ENCODE results near the gene SUCLG1.

Gene SUCLG1

GRCh38 chr2:84459944-84460429 lies 907 bp upstream of the SUCLG1 start:
- no peaks in the 10 kb centered on the region for H3K27me3 Mint-ChIP-seq (ENCODE audit: low read depth, poor library complexity)
- TF ChIP-seq, protein P1, sequence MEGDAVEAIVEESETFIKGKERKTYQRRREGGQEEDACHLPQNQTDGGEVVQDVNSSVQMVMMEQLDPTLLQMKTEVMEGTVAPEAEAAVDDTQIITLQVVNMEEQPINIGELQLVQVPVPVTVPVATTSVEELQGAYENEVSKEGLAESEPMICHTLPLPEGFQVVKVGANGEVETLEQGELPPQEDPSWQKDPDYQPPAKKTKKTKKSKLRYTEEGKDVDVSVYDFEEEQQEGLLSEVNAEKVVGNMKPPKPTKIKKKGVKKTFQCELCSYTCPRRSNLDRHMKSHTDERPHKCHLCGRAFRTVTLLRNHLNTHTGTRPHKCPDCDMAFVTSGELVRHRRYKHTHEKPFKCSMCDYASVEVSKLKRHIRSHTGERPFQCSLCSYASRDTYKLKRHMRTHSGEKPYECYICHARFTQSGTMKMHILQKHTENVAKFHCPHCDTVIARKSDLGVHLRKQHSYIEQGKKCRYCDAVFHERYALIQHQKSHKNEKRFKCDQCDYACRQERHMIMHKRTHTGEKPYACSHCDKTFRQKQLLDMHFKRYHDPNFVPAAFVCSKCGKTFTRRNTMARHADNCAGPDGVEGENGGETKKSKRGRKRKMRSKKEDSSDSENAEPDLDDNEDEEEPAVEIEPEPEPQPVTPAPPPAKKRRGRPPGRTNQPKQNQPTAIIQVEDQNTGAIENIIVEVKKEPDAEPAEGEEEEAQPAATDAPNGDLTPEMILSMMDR (IDR thresholded peaks at IDR 0.05) = no peak
- peaks cover 40% of the 10 kb centered on the region for H3K4me1 Mint-ChIP-seq
- H3K9me3 Mint-ChIP-seq = peaks cover 3% of the 10 kb centered on the region
- H3K4me3 Mint-ChIP-seq = peak overlapping the region; percentile 93
- H3K27ac Mint-ChIP-seq = no peak overlapping the region
- no peak for DNase-seq
- H3K36me3 Mint-ChIP-seq (ENCODE audit: low read depth) = no peaks in the 10 kb centered on the region

DNA sequence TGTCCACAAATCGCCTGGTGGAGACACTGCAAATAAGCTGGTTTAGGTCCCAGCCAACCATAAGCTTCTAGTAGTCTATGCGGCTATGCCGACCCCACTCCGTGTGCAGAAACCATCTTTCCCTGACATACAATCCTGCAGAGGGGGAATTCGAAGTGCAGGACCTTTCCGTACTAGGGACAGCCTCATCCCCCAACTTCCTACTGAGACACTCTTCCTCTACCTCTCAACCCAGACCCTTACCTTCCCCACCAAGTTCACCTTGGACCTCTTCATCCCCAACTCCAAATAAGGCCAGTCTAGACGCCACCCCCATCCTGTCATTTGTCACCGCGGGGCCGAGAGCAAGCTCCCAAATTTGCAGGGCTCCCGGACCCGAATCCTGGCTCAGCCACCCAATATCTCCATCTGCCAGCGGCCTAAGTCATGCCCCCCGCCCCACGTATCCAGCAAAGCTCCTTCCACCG lies 496 bp downstream of the SUCLG1 start:
- no peak for DNase-seq
- Mint-ChIP-seq H3K27me3 (ENCODE audit: low read depth, poor library complexity) (no peaks in the 10 kb centered on the region), H3K27ac (peak overlapping the region; percentile 79), H3K4me1 (peaks cover 40% of the 10 kb centered on the region), H3K36me3 (ENCODE audit: low read depth) (no peaks in the 10 kb centered on the region), H3K4me3 (peak overlapping the region; percentile 93), H3K9me3 (no peaks in the 10 kb centered on the region)
- TF ChIP-seq, protein P1 (IDR thresholded peaks at IDR 0.05) = no peak

DNA sequence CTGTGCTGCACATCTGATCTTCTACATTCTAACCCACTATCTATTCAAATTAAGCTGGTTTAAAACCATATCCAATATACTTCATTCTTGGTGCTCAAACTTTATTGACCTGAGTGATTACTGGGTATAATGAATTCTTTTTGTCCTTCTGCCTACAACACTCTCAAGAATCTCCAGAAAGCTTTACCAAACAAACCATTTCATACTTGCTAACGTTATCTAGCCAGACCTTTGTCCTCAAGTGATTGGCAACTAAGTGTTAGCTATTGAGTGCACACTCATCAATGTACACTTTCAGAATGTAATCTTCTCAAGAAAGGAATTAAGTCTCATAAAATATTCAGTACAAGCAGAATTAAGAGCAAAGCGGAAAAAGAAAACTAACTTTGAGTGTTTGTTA lies 1.4 kb downstream of the SUCLG1 start:
- H3K9me3 Mint-ChIP-seq = no peaks in the 10 kb centered on the region
- H3K27me3 Mint-ChIP-seq (ENCODE audit: low read depth, poor library complexity) = no peaks in the 10 kb centered on the region
- H3K36me3 Mint-ChIP-seq (ENCODE audit: low read depth) = no peaks in the 10 kb centered on the region
- peak overlapping the region; percentile 93 for H3K4me3 Mint-ChIP-seq
- no peak overlapping the region for H3K27ac Mint-ChIP-seq
- no peak for DNase-seq
- TF ChIP-seq, protein P1 (IDR thresholded peaks at IDR 0.05) = no peak
- peaks cover 35% of the 10 kb centered on the region for H3K4me1 Mint-ChIP-seq

DNA sequence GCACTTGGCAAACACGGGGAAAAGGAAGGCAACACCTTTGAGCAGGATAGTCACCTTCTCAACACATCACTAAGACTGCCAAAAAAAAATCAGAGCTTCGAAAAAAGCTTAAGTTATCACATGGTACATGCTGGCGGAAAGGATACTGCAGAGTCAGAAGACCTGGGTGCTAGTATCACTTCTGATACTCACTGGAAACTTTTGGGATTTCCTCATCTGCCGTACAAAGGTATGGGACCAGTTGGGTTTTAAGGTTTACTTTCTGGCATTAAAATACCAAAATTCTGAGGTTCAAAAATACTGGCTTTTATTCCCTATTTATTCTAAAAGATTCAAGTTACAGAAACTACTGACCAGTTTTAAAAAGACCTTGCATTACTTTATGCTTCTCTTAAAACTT lies 2.9 kb downstream of the SUCLG1 start:
- H3K27me3 Mint-ChIP-seq (ENCODE audit: low read depth, poor library complexity) = no peaks in the 10 kb centered on the region
- no peak for DNase-seq
- TF ChIP-seq, protein P1 (IDR thresholded peaks at IDR 0.05) = no peak
- no peaks in the 10 kb centered on the region for H3K9me3 Mint-ChIP-seq
- H3K36me3 Mint-ChIP-seq (ENCODE audit: low read depth) = no peaks in the 10 kb centered on the region
- no peak overlapping the region for H3K4me3 Mint-ChIP-seq
- H3K4me1 Mint-ChIP-seq = peaks cover 39% of the 10 kb centered on the region
- no peak overlapping the region for H3K27ac Mint-ChIP-seq

- TF ChIP-seq, protein P1 (IDR thresholded peaks at IDR 0.05) = no peak
- DNase-seq = no peak
- Mint-ChIP-seq H3K4me3 (no peak overlapping the region), H3K27ac (no peak overlapping the region), H3K4me1 (peaks cover 39% of the 10 kb centered on the region), H3K36me3 (ENCODE audit: low read depth) (no peaks in the 10 kb centered on the region), H3K9me3 (no peaks in the 10 kb centered on the region), H3K27me3 (ENCODE audit: low read depth, poor library complexity) (no peaks in the 10 kb centered on the region)
These were observed 4.5 kb downstream of the SUCLG1 start for GRCh38 chr2:84454581-84454980.

DNA sequence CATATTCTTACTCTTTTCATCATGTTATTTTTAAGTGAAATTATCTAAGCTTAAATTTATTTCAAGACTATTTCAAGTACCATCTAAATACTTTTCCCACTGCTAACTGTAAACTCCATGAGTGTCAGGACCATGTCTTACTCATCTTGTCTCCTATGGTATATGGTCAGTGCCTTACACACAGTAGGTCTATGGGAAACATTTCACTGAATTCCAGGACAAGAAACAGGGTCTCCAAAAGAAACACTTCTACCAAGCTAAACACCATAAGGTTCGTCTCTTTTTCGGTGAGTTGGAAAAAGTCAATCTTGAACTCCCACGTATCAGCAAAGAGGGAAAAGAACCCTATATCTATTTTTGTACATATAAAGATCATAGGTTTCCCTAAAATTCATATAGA lies 6.5 kb downstream of the SUCLG1 start:
- peaks cover 22% of the 10 kb centered on the region for H3K4me1 Mint-ChIP-seq
- no peaks in the 10 kb centered on the region for H3K36me3 Mint-ChIP-seq (ENCODE audit: low read depth)
- no peaks in the 10 kb centered on the region for H3K9me3 Mint-ChIP-seq
- no peak for DNase-seq
- TF ChIP-seq, protein P1 (IDR thresholded peaks at IDR 0.05) = no peak
- no peaks in the 10 kb centered on the region for H3K27me3 Mint-ChIP-seq (ENCODE audit: low read depth, poor library complexity)
- no peak overlapping the region for H3K4me3 Mint-ChIP-seq
- no peak overlapping the region for H3K27ac Mint-ChIP-seq
